ENCODE results near the gene ZNF77.

The ZNF77 gene

GRCh38 chr19:2977746-2978138 is 33.0 kb upstream of the ZNF77 start:
- TF ChIP-seq CTCF (IDR thresholded peaks at IDR 0.05; ENCODE audit: poor library complexity, severe bottlenecking), result no peak
- H3K4me3 ChIP-seq (ENCODE audit: severe bottlenecking), result peak overlapping the region; percentile 33
- no peak for DNase-seq (ENCODE audit: low spot score)
- no peaks in the 10 kb centered on the region for H3K27me3 ChIP-seq (ENCODE audit: insufficient read depth, poor library complexity, severe bottlenecking)
- H3K27ac ChIP-seq (ENCODE audit: poor library complexity, severe bottlenecking), result peak overlapping the region; percentile 12
- ATAC-seq (ENCODE audit: low read depth), result no peak
- H3K9me3 ChIP-seq (ENCODE audit: severe bottlenecking), result no peaks in the 10 kb centered on the region
- H3K4me1 ChIP-seq (ENCODE audit: insufficient read depth, poor library complexity, severe bottlenecking), result peaks cover 3% of the 10 kb centered on the region
- H3K36me3 ChIP-seq (ENCODE audit: low read depth), result no peaks in the 10 kb centered on the region

- peak within 1 kb of the TSS; percentile 12 for H3K27ac ChIP-seq (ENCODE audit: poor library complexity, severe bottlenecking)
- H3K27me3 ChIP-seq (ENCODE audit: insufficient read depth, poor library complexity, severe bottlenecking), result no peaks in the 10 kb centered on the region
- DNase-seq (ENCODE audit: low spot score), result peak; percentile 96
- H3K4me3 ChIP-seq (ENCODE audit: severe bottlenecking), result peak within 1 kb of the TSS; percentile 33
- no peaks in the 10 kb centered on the region for H3K36me3 ChIP-seq (ENCODE audit: low read depth)
- peak; percentile 98 for ATAC-seq (ENCODE audit: low read depth)
- H3K4me1 ChIP-seq (ENCODE audit: insufficient read depth, poor library complexity, severe bottlenecking), result peaks cover 3% of the 10 kb centered on the region
- no peaks in the 10 kb centered on the region for H3K9me3 ChIP-seq (ENCODE audit: severe bottlenecking)
- TF ChIP-seq CTCF (IDR thresholded peaks at IDR 0.05; ENCODE audit: poor library complexity, severe bottlenecking), result no peak
These were observed 32.4 kb upstream of the ZNF77 start, which contains the start of gene TLE6 for GRCh38 chr19:2977001-2977745. Gene TLE6 (plus strand): TSS chr19:2977564. CDS start chr19:2978234, 670 bp downstream.

GRCh38 chr19:2976609-2977000 is 31.8 kb upstream of the ZNF77 start:
- Histone ChIP-seq H3K27me3 (ENCODE audit: insufficient read depth, poor library complexity, severe bottlenecking) (no peaks in the 10 kb centered on the region), H3K27ac (ENCODE audit: poor library complexity, severe bottlenecking) (no peak overlapping the region), H3K36me3 (ENCODE audit: low read depth) (no peaks in the 10 kb centered on the region), H3K9me3 (ENCODE audit: severe bottlenecking) (no peaks in the 10 kb centered on the region), H3K4me1 (ENCODE audit: insufficient read depth, poor library complexity, severe bottlenecking) (peaks cover 3% of the 10 kb centered on the region), H3K4me3 (ENCODE audit: severe bottlenecking) (peak overlapping the region; percentile 33)
- no peak for DNase-seq (ENCODE audit: low spot score)
- no peak for TF ChIP-seq CTCF (IDR thresholded peaks at IDR 0.05; ENCODE audit: poor library complexity, severe bottlenecking)
- ATAC-seq (ENCODE audit: low read depth), result no peak

- DNase-seq (ENCODE audit: low spot score) (no peak), ATAC-seq (ENCODE audit: low read depth) (no peak)
- no peak overlapping the region for H3K4me3 ChIP-seq (ENCODE audit: severe bottlenecking)
- H3K27ac ChIP-seq (ENCODE audit: poor library complexity, severe bottlenecking), result no peak overlapping the region
- TF ChIP-seq CTCF (IDR thresholded peaks at IDR 0.05; ENCODE audit: poor library complexity, severe bottlenecking), result no peak
- no peaks in the 10 kb centered on the region for H3K9me3 ChIP-seq (ENCODE audit: severe bottlenecking)
- peaks cover 3% of the 10 kb centered on the region for H3K4me1 ChIP-seq (ENCODE audit: insufficient read depth, poor library complexity, severe bottlenecking)
- H3K27me3 ChIP-seq (ENCODE audit: insufficient read depth, poor library complexity, severe bottlenecking), result no peaks in the 10 kb centered on the region
- no peaks in the 10 kb centered on the region for H3K36me3 ChIP-seq (ENCODE audit: low read depth)
These were observed 29.7 kb upstream of the ZNF77 start for GRCh38 chr19:2974342-2975041.

GRCh38 chr19:2973229-2973628 is 28.5 kb upstream of the ZNF77 start:
- Histone ChIP-seq H3K4me3 (ENCODE audit: severe bottlenecking) (no peak overlapping the region), H3K9me3 (ENCODE audit: severe bottlenecking) (no peaks in the 10 kb centered on the region), H3K27ac (ENCODE audit: poor library complexity, severe bottlenecking) (no peak overlapping the region), H3K27me3 (ENCODE audit: insufficient read depth, poor library complexity, severe bottlenecking) (no peaks in the 10 kb centered on the region), H3K4me1 (ENCODE audit: insufficient read depth, poor library complexity, severe bottlenecking) (peaks cover 3% of the 10 kb centered on the region), H3K36me3 (ENCODE audit: low read depth) (no peaks in the 10 kb centered on the region)
- ATAC-seq (ENCODE audit: low read depth), result no peak
- DNase-seq (ENCODE audit: low spot score), result no peak
- no peak for TF ChIP-seq CTCF (IDR thresholded peaks at IDR 0.05; ENCODE audit: poor library complexity, severe bottlenecking)
